GM10847 (cell line): Measurements from ENCODE around the gene CYP3A4.

ENCODE experiments used
- POLR2A ChIP-seq: IDR thresholded peaks from 2 replicates; pipeline ENCODE4 v1.6.1; 2011; ENCODE audit not compliant: insufficient read length; ENCODE audit errors: extremely low read depth

Gene CYP3A4

GRCh38 chr7:99734987-99735386, 49.0 kb downstream of the CYP3A4 start, which contains the start of gene CYP3A7:
Gene CYP3A7 (minus strand): TSS chr7:99735196. CDS start chr7:99735093, 103 bp downstream.
- no peak for TF ChIP-seq POLR2A

DNA sequence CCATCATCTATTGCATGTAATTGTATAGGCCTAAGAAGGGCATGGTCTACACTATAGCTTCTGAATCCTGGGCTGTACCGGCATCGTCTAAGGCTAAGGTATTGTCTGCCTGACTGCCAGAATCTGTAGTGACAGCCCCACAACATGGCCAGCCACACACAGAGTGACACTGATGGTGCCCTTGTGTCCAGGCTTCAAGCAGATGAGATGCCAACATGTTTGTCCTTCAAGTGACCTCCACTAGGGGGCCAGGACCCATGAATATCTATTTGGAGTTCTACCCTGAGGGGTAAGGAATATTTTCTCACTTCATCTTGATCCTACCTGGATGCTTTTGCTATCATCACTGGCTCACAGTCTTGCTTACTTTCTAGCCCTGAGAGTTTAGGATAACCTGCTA, 50.5 kb downstream of the CYP3A4 start:
- no peak for TF ChIP-seq POLR2A

DNA sequence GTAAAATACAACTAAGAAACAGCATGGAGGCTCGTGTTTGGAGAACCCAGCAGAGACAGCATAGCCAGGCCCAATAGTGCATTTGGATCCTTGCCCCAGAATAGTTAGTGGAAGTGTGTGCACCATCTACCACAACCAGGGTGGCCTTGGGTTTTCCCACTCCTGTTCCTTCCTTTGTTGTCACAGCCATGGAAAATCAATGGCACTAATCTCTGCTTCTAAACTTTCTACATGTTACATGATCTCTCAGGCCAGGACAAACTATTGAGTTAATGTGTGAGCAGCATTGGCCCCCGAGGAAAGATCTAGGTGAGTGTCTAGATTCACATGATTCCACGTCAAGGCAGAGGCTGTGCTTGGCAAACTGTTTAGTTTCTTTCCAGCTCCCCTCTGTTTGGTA, 51.0 kb downstream of the CYP3A4 start:
- TF ChIP-seq POLR2A: no peak

DNA sequence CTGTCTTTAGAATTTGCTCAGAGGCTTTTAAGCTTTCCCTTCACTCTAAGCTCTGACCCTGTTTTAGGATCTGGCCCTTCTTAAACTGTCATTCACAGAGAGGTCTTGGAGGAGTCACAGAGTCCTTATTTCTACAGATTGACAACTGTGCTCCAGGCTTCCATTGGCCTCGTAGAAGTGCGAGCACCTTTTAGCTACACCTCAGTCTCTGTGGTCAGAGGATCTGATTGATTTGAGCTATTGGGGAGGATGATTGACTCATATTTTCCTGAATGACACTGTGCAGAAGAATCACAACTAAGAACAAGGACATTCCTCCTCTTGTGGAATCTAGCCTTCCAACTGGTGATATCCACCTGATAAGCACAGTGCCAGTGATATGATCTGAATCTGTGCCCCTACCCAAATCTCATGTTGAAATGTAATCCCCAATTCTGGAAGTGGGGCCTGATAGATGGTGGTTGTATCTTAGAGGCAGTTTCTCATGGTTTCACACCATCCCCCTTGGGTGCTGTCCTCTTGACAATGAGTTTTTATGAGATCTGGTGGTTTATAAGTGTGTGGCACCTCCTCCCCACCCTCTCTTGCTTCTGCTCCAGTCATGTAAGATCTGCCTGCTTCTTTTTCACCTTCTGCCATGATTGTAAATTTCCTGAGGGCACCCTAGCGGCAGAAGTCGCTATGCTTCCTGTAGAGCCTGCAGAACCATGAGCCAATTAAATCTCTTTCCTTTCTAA, 52.2 kb downstream of the CYP3A4 start:
- TF ChIP-seq POLR2A: no peak

GRCh38 chr7:99730992-99731391, 53.0 kb downstream of the CYP3A4 start:
- no peak for TF ChIP-seq POLR2A

- no peak for TF ChIP-seq POLR2A
Observed at GRCh38 chr7:99730238-99730810, 53.7 kb downstream of the CYP3A4 start.

- TF ChIP-seq POLR2A: no peak
Observed at GRCh38 chr7:99729486-99730237, 54.3 kb downstream of the CYP3A4 start.

DNA sequence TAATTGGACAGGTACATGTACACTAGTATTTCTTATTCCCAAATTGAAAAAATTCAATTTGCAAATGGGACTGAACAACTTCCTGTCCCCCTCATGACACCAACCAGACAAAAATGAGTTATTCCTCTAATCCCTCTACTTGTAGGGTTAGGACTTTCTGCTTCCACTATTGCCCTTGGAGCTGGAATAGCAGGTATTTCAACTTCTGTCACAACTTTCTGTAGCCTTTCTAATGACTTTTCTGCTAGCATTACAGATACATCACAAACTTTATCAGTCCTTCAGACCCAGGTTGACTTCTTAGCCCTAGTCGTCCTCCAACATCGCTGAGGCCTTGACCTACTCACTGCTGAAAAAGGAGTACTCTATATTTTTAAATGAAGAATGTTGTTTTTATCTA, 55.4 kb downstream of the CYP3A4 start:
- TF ChIP-seq POLR2A: no peak

GRCh38 chr7:99720800-99721595, 63.0 kb downstream of the CYP3A4 start:
- no peak for TF ChIP-seq POLR2A

DNA sequence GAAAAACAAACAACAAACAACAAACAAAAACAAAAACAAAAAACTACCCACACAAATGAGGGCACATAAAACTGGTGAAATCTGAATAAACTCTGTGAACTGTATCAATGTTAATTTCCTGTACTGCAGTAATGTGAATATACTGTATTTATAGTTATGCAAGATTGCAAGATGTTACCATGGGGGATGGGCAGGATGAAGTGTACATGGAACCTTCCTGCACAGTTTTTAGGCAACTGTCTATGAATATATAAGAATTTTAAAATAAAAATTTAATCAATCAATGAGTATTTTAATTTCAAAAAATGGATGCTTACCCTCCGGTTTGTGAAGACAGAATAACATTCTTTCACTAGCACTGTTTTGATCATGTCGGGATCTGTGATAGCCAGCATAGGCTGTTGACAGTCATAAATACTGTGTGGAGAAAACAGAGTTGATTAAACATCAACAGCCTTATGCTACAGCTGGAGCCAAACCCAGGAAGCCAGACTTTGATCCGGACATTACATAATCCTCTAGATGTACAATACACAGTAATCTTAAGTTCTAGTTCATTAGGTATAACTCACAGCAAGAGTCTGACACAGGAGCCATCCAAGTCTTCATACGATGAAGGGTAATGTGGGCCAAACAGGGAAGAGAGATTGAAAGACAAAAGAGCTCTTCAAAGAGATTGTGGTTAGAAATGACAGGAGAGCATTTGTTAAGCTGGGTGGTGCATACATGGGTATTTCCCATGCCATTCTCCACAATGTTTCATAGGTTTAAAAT, 63.8 kb downstream of the CYP3A4 start:
- TF ChIP-seq POLR2A: no peak

GRCh38 chr7:99713995-99714570, 69.9 kb downstream of the CYP3A4 start:
- no peak for TF ChIP-seq POLR2A

GRCh38 chr7:99709838-99710578, 74.0 kb downstream of the CYP3A4 start:
- TF ChIP-seq POLR2A: no peak

DNA sequence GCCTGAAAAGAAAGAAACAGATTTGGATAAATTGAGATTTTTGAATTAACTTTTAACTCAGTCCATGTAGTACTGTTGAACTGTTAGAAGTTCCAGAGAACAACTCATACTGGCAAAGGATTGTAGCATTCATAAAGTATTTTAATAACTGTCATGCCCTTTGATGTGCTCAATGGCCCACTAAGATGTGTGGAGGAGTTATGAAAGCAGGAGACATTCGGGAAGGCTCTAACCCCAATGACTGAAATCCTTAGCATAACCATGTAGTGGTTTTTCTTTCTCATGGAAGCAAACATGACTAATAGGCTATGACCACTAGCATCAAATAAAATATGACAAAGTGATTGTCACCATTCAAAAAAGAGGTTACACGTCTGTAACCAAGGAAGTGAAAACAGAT, 74.7 kb downstream of the CYP3A4 start:
- no peak for TF ChIP-seq POLR2A

DNA sequence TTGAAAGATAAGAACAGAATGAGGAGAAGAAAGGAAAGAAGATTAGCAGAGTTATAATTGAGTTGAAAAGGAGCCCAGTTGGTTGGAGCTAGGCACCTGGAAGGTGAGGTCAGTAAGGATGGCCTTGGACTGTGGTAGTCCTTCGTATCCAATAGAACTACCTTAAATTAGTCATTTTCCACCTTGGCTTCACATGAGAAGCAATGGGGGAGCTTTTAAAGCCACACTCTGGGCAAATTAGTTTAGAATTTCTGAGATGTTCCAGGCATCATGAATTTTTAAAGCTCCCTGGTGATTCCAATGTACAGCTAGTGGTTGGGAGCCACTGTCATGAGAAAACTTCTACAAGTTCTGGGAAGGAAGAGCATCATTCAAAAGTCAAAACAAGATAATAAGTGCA, 76.9 kb downstream of the CYP3A4 start:
- no peak for TF ChIP-seq POLR2A
